H1 (cell line): Measurements from ENCODE around the gene DDR1. TPM values are rescaled to one million over a fixed set of nuclear protein-coding genes. Genes with fewer than 3 reads are reported as not detected.

Experiments
- CTCF ChIA-PET: fragments of 300-600 bp; sonication (Branson Sonifier 250); formaldehyde crosslinking; loops from one replicate; lab custom pipeline; 2021; ENCODE audit not compliant: partially characterized antibody; lab: Charles Lee
- POLR2A ChIA-PET: fragments of 300-600 bp; sonication (Branson Sonifier 250); formaldehyde crosslinking; loops from one replicate; lab custom pipeline; 2021; ENCODE audit warnings: inconsistent platforms; ENCODE audit not compliant: partially characterized antibody; lab: Charles Lee
- DNase-seq, 2 experiments: peaks; one replicate each; pipeline versions ENCODE4 v3.0.0 to v3.0.0-alpha.2; 2010 to 2022; ENCODE audit warnings: low spot score in 2 of 2, low read depth in 1 of 2, mixed read lengths in 1 of 2
- FAIRE-seq: peaks from 2 replicates; lab custom pipeline; 2011; peaks lifted over from hg19 to GRCh38; lab: Jason Lieb, UNC
- H2AFZ ChIP-seq: 2 replicates; pipeline ENCODE4 v1.8.1; 2012; ENCODE audit warnings: low read length, inconsistent platforms
- H2AK5ac ChIP-seq: 2 replicates; pipeline ENCODE4 v1.6.1; 2013; ENCODE audit warnings: low read depth, low read length
- H2BK120ac ChIP-seq: replicated peaks from 2 replicates; pipeline ENCODE3; 2013; ENCODE audit warnings: low read depth, low read length, inconsistent platforms
- H2BK12ac ChIP-seq: 2 replicates; pipeline ENCODE4 v1.6.1; 2013; ENCODE audit warnings: low read depth, low read length
- H2BK15ac ChIP-seq: 2 replicates; pipeline ENCODE4 v1.6.1; 2013; ENCODE audit warnings: low read length
- H2BK20ac ChIP-seq: 2 replicates; pipeline ENCODE4 v1.6.1; 2013; ENCODE audit warnings: low read length
- H2BK5ac ChIP-seq: 2 replicates; pipeline ENCODE4 v1.6.1; 2013; ENCODE audit warnings: low read depth, low read length
- H3K14ac ChIP-seq: 2 replicates; pipeline ENCODE4 v1.6.1; 2013; ENCODE audit warnings: inconsistent platforms; ENCODE audit not compliant: insufficient read length
- H3K18ac ChIP-seq: 2 replicates; pipeline ENCODE4 v1.6.1; 2013; ENCODE audit warnings: low read length; ENCODE audit errors: extremely low read depth
- H3K23ac ChIP-seq: 2 replicates; pipeline ENCODE4 v1.6.1; 2013; ENCODE audit warnings: inconsistent platforms; ENCODE audit not compliant: insufficient read length
- H3K23me2 ChIP-seq: 2 replicates; pipeline ENCODE4 v1.6.1; 2013; ENCODE audit warnings: low read depth, low read length
- H3K27ac ChIP-seq: 2 replicates; pipeline ENCODE4 v1.6.1; 2011; ENCODE audit warnings: low read depth, low read length, inconsistent platforms
- H3K27me3 ChIP-seq, 4 experiments: replicated peaks in 1 of 4; 1 replicate in 1 of 4; 2 replicates in 3 of 4; pipeline versions ENCODE4 v1.6.1 to v1.8.1; 2011 to 2013; ENCODE audit warnings: low read length in 3 of 4, mild to moderate bottlenecking in 3 of 4, inconsistent platforms in 2 of 4, mixed read lengths in 2 of 4, moderate library complexity in 1 of 4; ENCODE audit not compliant: control insufficient read depth in 3 of 4, insufficient read depth in 3 of 4; ENCODE audit errors: extremely low read depth in 1 of 4
- H3K36me3 ChIP-seq, 4 experiments: 2 replicates each; pipeline versions ENCODE4 v1.6.1 to v1.8.1; 2011 to 2013; ENCODE audit warnings: mild to moderate bottlenecking in 4 of 4, low read length in 3 of 4, moderate library complexity in 2 of 4, control low read depth in 1 of 4, inconsistent platforms in 1 of 4; ENCODE audit not compliant: insufficient read depth in 4 of 4, control insufficient read depth in 2 of 4
- H3K4ac ChIP-seq: replicated peaks from 2 replicates; pipeline ENCODE3; 2013; ENCODE audit warnings: low read length, low read depth, mixed read lengths, inconsistent platforms; ENCODE audit not compliant: insufficient read length
- H3K4me1 ChIP-seq, 4 experiments: replicated peaks in 1 of 4; 1 replicate in 1 of 4; 2 replicates in 3 of 4; pipeline versions ENCODE4 v1.6.1 to v1.8.1; 2011 to 2013; ENCODE audit warnings: low read length in 3 of 4, inconsistent platforms in 2 of 4, mixed read lengths in 1 of 4; ENCODE audit not compliant: insufficient read depth in 4 of 4, control insufficient read depth in 3 of 4
- H3K4me2 ChIP-seq, 2 experiments: 2 replicates each; pipeline versions ENCODE4 v1.6.1 to v1.8.1; 2011 to 2013; ENCODE audit warnings: low read depth in 2 of 2, low read length in 2 of 2, control low read depth in 1 of 2, inconsistent platforms in 1 of 2, mild to moderate bottlenecking in 1 of 2; ENCODE audit not compliant: insufficient read depth in 1 of 2
- H3K4me3 ChIP-seq, 4 experiments: fragments of 200-600, 300-600 bp in 1 of 4; sonication (generic), shearing (Covaris generic), sonication (Bioruptor Twin) in 1 of 4; 2 replicates each; pipeline versions ENCODE4 v1.5.1 to v1.8.1; 2011 to 2016; ENCODE audit warnings: low read length in 4 of 4, low read depth in 3 of 4, control low read depth in 2 of 4, inconsistent platforms in 2 of 4, mild to moderate bottlenecking in 2 of 4, mixed read lengths in 1 of 4, moderate library complexity in 1 of 4; ENCODE audit not compliant: insufficient read depth in 2 of 4; ENCODE audit errors: extremely low read depth in 1 of 4
- H3K56ac ChIP-seq: replicated peaks from 2 replicates; pipeline ENCODE3; 2013; ENCODE audit warnings: low read depth, mild to moderate bottlenecking, mixed read lengths, low read length, inconsistent platforms; ENCODE audit not compliant: insufficient read length
- H3K79me1 ChIP-seq: 2 replicates; pipeline ENCODE4 v1.6.1; 2013; ENCODE audit warnings: low read depth, low read length, control low read depth
- H3K79me2 ChIP-seq, 2 experiments: 2 replicates each; pipeline versions ENCODE4 v1.6.1 to v1.8.1; 2012 to 2013; ENCODE audit warnings: low read length in 2 of 2, mild to moderate bottlenecking in 2 of 2, inconsistent platforms in 1 of 2; ENCODE audit not compliant: insufficient read depth in 2 of 2, control insufficient read depth in 1 of 2
- H3K9ac ChIP-seq, 4 experiments: replicated peaks in 1 of 4; 1 replicate in 1 of 4; 2 replicates in 3 of 4; pipeline versions ENCODE4 v1.6.1 to v1.8.1; 2011 to 2013; ENCODE audit warnings: low read depth in 3 of 4, low read length in 3 of 4, control low read depth in 2 of 4, mild to moderate bottlenecking in 2 of 4, moderate library complexity in 2 of 4, inconsistent platforms in 1 of 4; ENCODE audit errors: extremely low read depth in 1 of 4
- H3K9me3 ChIP-seq, 2 experiments: 2 replicates each; pipeline versions ENCODE4 v1.6.1 to v1.8.1; 2012 to 2013; ENCODE audit warnings: mild to moderate bottlenecking in 2 of 2, moderate library complexity in 2 of 2, control low read depth in 1 of 2, inconsistent platforms in 1 of 2, low read depth in 1 of 2, low read length in 1 of 2, mixed read lengths in 1 of 2; ENCODE audit not compliant: insufficient read depth in 2 of 2
- H4K20me1 ChIP-seq, 2 experiments: replicated peaks in 1 of 2; 2 replicates each; pipeline versions ENCODE3 to v1.8.1; 2011 to 2013; ENCODE audit warnings: inconsistent platforms in 2 of 2, low read length in 2 of 2, mild to moderate bottlenecking in 1 of 2; ENCODE audit not compliant: insufficient read depth in 2 of 2, control insufficient read depth in 1 of 2
- H4K5ac ChIP-seq: 2 replicates; pipeline ENCODE4 v1.6.1; 2013; ENCODE audit warnings: low read length, low read depth, mixed read lengths, inconsistent platforms; ENCODE audit not compliant: insufficient read length
- H4K8ac ChIP-seq: 2 replicates; pipeline ENCODE4 v1.8.0; 2013; ENCODE audit warnings: mild to moderate bottlenecking, moderate library complexity, low read length, inconsistent platforms; ENCODE audit not compliant: insufficient read depth; ENCODE audit errors: extremely low read depth
- H4K91ac ChIP-seq: replicated peaks from 2 replicates; pipeline ENCODE3; 2013; ENCODE audit warnings: low read length, mixed read lengths, inconsistent platforms; ENCODE audit not compliant: insufficient read length
- CEBPB ChIP-seq: IDR thresholded peaks from 2 replicates; pipeline ENCODE4 v1.6.1; 2012; ENCODE audit warnings: low read depth, low read length
- CTBP2 ChIP-seq: IDR thresholded peaks from 2 replicates; pipeline ENCODE4 v1.7.0; 2011; ENCODE audit warnings: borderline replicate concordance, mild to moderate bottlenecking, moderate library complexity, mixed read lengths, low read length; ENCODE audit not compliant: insufficient read depth, insufficient read length
- EP300 ChIP-seq, 2 experiments: IDR thresholded peaks; 1 replicate in 1 of 2; 2 replicates in 1 of 2; pipeline ENCODE4 v1.6.1; 2011 to 2012; ENCODE audit warnings: low read depth in 2 of 2, low read length in 2 of 2, mild to moderate bottlenecking in 2 of 2, borderline replicate concordance in 1 of 2, inconsistent platforms in 1 of 2, moderate library complexity in 1 of 2
- EZH2 ChIP-seq: fragments of 200-600 bp; sonication (generic); IDR thresholded peaks from 2 replicates; pipeline ENCODE4 v1.7.1; 2012; ENCODE audit warnings: low read depth, mild to moderate bottlenecking, moderate library complexity, low read length, inconsistent platforms; ENCODE audit not compliant: severe bottlenecking
- FOSL1 ChIP-seq: IDR thresholded peaks from 2 replicates; pipeline ENCODE4 v1.6.1; 2011; ENCODE audit warnings: mild to moderate bottlenecking, low read depth, low read length, moderate library complexity; ENCODE audit not compliant: insufficient read depth
- HDAC2 ChIP-seq, 2 experiments: fragments of 300-600 bp in 1 of 2; sonication (generic) in 1 of 2; IDR thresholded peaks; 2 replicates each; pipeline ENCODE4 v1.6.1; 2011 to 2012; ENCODE audit warnings: low read depth in 2 of 2, low read length in 2 of 2, mild to moderate bottlenecking in 2 of 2, moderate library complexity in 2 of 2, borderline replicate concordance in 1 of 2, inconsistent platforms in 1 of 2
- MAX ChIP-seq: IDR thresholded peaks from 2 replicates; pipeline ENCODE4 v1.6.1; 2012; ENCODE audit warnings: inconsistent platforms
- RAD21 ChIP-seq, 2 experiments: IDR thresholded peaks in 1 of 2; conservative IDR thresholded peaks in 1 of 2; 2 replicates each; pipeline ENCODE4 v1.6.1; 2011; ENCODE audit warnings: low read depth in 2 of 2, low read length in 2 of 2, improper control_type of control experiment in 1 of 2, inconsistent platforms in 1 of 2, mild to moderate bottlenecking in 1 of 2, moderate library complexity in 1 of 2
- RFX5 ChIP-seq: IDR thresholded peaks from 2 replicates; pipeline ENCODE4 v1.6.1; 2011; ENCODE audit warnings: low read depth, low read length, improper control_type of control experiment, borderline replicate concordance
- SP4 ChIP-seq: IDR thresholded peaks from 2 replicates; pipeline ENCODE4 v1.6.1; 2012; ENCODE audit warnings: low read length, inconsistent platforms
- SUZ12 ChIP-seq: fragments of 200-600 bp; sonication (generic); IDR thresholded peaks from 2 replicates; pipeline ENCODE4 v1.6.1; 2012; ENCODE audit warnings: mild to moderate bottlenecking, inconsistent platforms, low read length, moderate library complexity, mixed read lengths
- TCF12 ChIP-seq: IDR thresholded peaks from 2 replicates; pipeline ENCODE4 v1.6.1; 2011; ENCODE audit warnings: low read depth, mild to moderate bottlenecking, low read length
- YY1 ChIP-seq: IDR thresholded peaks from 2 replicates; pipeline ENCODE4 v1.6.1; 2011; ENCODE audit warnings: low read depth, mild to moderate bottlenecking, low read length
- whole genome bisulfite sequencing, 2 experiments: shearing (Covaris generic) in 1 of 2; methylation state at CpG; one replicate each; pipeline versions ENCODE4 v1.1.6 to v1.1.7; 2013 to 2015; ENCODE audit warnings: low lambda C conversion rate in 2 of 2, mixed read lengths in 2 of 2, inconsistent platforms in 1 of 2, low coverage in 1 of 2, missing lambda C conversion rate in 1 of 2; ENCODE audit not compliant: insufficient replicate concordance in 2 of 2, insufficient coverage in 1 of 2, insufficient read length in 1 of 2; ENCODE audit errors: extremely low coverage in 1 of 2, missing lambda C conversion rate in 1 of 2; 5-methylcytosine and 5-hydroxymethylcytosine counted together
- polyA plus RNA-seq, 7 experiments: library from polyadenylated mRNA; depleted of rRNA in 3 of 7; stranded (reverse) in 5 of 7; unstranded in 2 of 7; fragments of >200 nt in 5 of 7; fragments of 200-250 nt in 2 of 7; gene quantifications; 1 replicate in 5 of 7; 2 replicates in 1 of 7; 4 replicates in 1 of 7; pipeline versions ENCODE4 v1.2.1 to v1.2.3, GENCODE V29; 2011 to 2013; ENCODE audit warnings: missing spikeins in 2 of 7, mixed read lengths in 2 of 7
- total RNA-seq: library from RNA; stranded (reverse); fragmentation: NEBNext Ultra II Directional; extraction: Animal tissue kit (Norgen Biotek cat#: 25700); gene quantifications from 2 replicates; pipeline ENCODE4 v1.2.1, GENCODE V29; 2021

DDR1 gene
- total and polyA plus RNA-seq, 2 of the 8 experiments (the other 6 are each of a cell fraction or from before 2014, with no cell fraction given): 99.4 to 181 TPM

- no peaks in the 10 kb centered on the region for H3K4me1 ChIP-seq
- 0 out of 2 replicates have a peak overlapping the region, but pooled peaks have one; percentile 8 for H2BK20ac ChIP-seq
- H3K79me1 ChIP-seq: no peaks in the 10 kb centered on the region
- no peaks in the 10 kb centered on the region for H3K27me3 ChIP-seq
- no peaks in the 10 kb centered on the region for H4K20me1 ChIP-seq
- no peak overlapping the region for H2BK120ac ChIP-seq
- no peak overlapping the region for H3K23ac ChIP-seq
- H4K5ac ChIP-seq: no peak overlapping the region
- FAIRE-seq (no peak), DNase-seq (no peak)
- POLR2A ChIA-PET: interaction anchor here (0.7 to 1.4 kb wide), 2 partner anchors 20 to 49 kb away, joined by 3 to 4 read pairs; partner anchors contain the start of genes DDR1 and VARS2
- H2AFZ ChIP-seq: no peak overlapping the region
- no peak overlapping the region for H3K56ac ChIP-seq
- H3K18ac ChIP-seq: no peak overlapping the region
- H3K14ac ChIP-seq: no peak overlapping the region
- 0 out of 2 replicates have a peak overlapping the region, but pooled peaks have one; percentile 25 for H4K8ac ChIP-seq
- H4K91ac ChIP-seq: no peak overlapping the region
- H2BK12ac ChIP-seq: no peak overlapping the region
- no peak overlapping the region for H2AK5ac ChIP-seq
- no peak overlapping the region for H3K27ac ChIP-seq
- H3K4me3 ChIP-seq: no peak overlapping the region
- H3K9me3 ChIP-seq: peaks cover 22% of the 10 kb centered on the region in 2 experiments
- no peak overlapping the region for H2BK15ac ChIP-seq
- H2BK5ac ChIP-seq: no peak overlapping the region
- WGBS, 2 experiments: 86% methylated on average over 4 of the region's 4 CpGs; no CpG with 5 or more reads in 1 of the 2 experiments
- H3K79me2 ChIP-seq: no peaks in the 10 kb centered on the region
- CTCF ChIA-PET: interaction anchor here (0.6 to 1.5 kb wide), 5 partner anchors 13 to 1975 kb away, joined by 3 to 5 read pairs (median 3); no protein-coding TSS in a partner anchor
- H3K36me3 ChIP-seq: no peaks in the 10 kb centered on the region
- no peak overlapping the region for H3K4me2 ChIP-seq
- no peak overlapping the region for H3K9ac ChIP-seq
- H3K4ac ChIP-seq: no peak overlapping the region
- no peaks in the 10 kb centered on the region for H3K23me2 ChIP-seq
- TF ChIP-seq FOSL1 (no peak), RFX5 (no peak), YY1 (no peak), EZH2 (no peak), CTBP2 (no peak), SUZ12 (no peak), RAD21 (IDR thresholded peaks at IDR 0.05 in 1 of 2, conservative IDR thresholded peaks at IDR 0.05 in 1 of 2; ENCODE audit: low read depth in 2 of 2, low read length in 2 of 2) (no peak), CEBPB (no peak), EP300 (IDR thresholded peaks at IDR 0.05; ENCODE audit: borderline replicate concordance in 1 of 2, low read depth in 2 of 2, low read length in 2 of 2) (no peak), MAX (no peak), TCF12 (no peak), HDAC2 (IDR thresholded peaks at IDR 0.05; ENCODE audit: borderline replicate concordance in 1 of 2, low read depth in 2 of 2, low read length in 2 of 2) (no peak), SP4 (no peak)
Observed at GRCh38 chr6:30864325-30864724, 20.0 kb upstream of the DDR1 start.
